Memory B cell (primary cell): Measurements from ENCODE around the gene RAB9B.

Experiments
- ATAC-seq: fragments of 150-1000 bp; cut with Tn5 transposase; 2 replicates; pipeline ENCODE4 v1.10.0; 2021; ENCODE audit warnings: low read depth, mild to moderate bottlenecking, moderate library complexity
- DNase-seq, 2 donors: peaks; one replicate each; pipeline ENCODE4 v3.0.0; 2022; ENCODE audit warnings: low spot score in 2 of 2
- H3K27ac Mint-ChIP-seq: one replicate; pipeline ENCODE4 v1.8.0; 2022; ENCODE audit warnings: mild to moderate bottlenecking, moderate library complexity, mixed read lengths
- H3K27me3 Mint-ChIP-seq: one replicate; pipeline ENCODE4 v1.8.0; 2022; ENCODE audit warnings: mixed read lengths
- H3K36me3 Mint-ChIP-seq: one replicate; pipeline ENCODE4 v1.8.0; 2022; ENCODE audit warnings: mild to moderate bottlenecking, mixed read lengths
- H3K4me1 Mint-ChIP-seq: one replicate; pipeline ENCODE4 v1.8.0; 2022; ENCODE audit warnings: mixed read lengths
- H3K4me3 Mint-ChIP-seq: one replicate; pipeline ENCODE4 v1.8.0; 2022; ENCODE audit warnings: mild to moderate bottlenecking, moderate library complexity, mixed read lengths
- H3K9me3 Mint-ChIP-seq: one replicate; pipeline ENCODE4 v1.8.0; 2022; ENCODE audit warnings: mixed read lengths

The RAB9B gene

DNA sequence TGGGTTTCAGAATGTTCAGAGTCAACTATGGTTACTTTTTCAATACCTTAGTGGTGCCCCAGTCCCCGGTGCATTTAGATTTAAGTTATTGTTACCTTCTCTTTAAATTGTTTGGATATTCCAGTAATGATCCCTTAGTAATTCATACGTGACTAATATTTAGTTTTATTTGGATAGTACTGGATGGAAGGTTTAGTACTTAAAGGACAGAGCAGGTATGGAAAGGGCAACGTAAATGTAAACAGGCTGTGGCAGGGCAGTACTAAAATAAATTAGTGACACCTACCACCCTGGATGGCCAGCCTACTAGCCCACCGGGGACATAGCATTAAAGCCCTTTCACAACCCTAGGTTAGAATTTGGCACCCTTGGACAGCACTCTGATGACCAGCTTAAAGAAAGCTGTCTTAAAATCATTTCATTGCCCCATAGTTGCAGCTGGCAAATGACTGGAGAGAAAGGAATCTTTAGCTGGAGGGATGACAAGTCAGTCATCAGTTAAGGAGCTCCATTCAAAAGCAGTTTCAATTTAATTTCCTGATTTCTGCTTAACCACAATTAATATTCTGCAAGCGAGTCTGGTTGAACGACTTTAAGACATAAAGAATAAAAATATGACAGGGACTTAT lies 39.0 kb downstream of the RAB9B start:
- H3K9me3 Mint-ChIP-seq: no peaks in the 10 kb centered on the region
- H3K4me1 Mint-ChIP-seq: peaks cover 12% of the 10 kb centered on the region
- DNase-seq: no peak

GRCh38 chrX:103791826-103792485 lies 40.1 kb downstream of the RAB9B start:
- Mint-ChIP-seq H3K4me3 (no peak overlapping the region), H3K4me1 (peaks cover 12% of the 10 kb centered on the region), H3K9me3 (no peaks in the 10 kb centered on the region), H3K36me3 (no peaks in the 10 kb centered on the region), H3K27ac (no peak overlapping the region), H3K27me3 (no peaks in the 10 kb centered on the region)
- DNase-seq: no peak
- ATAC-seq: no peak

More for the DNA sequence above, 39.0 kb downstream of the RAB9B start:
- no peaks in the 10 kb centered on the region for H3K36me3 Mint-ChIP-seq
- no peaks in the 10 kb centered on the region for H3K27me3 Mint-ChIP-seq
- H3K4me3 Mint-ChIP-seq: no peak overlapping the region
- no peak overlapping the region for H3K27ac Mint-ChIP-seq
- no peak for ATAC-seq

DNA sequence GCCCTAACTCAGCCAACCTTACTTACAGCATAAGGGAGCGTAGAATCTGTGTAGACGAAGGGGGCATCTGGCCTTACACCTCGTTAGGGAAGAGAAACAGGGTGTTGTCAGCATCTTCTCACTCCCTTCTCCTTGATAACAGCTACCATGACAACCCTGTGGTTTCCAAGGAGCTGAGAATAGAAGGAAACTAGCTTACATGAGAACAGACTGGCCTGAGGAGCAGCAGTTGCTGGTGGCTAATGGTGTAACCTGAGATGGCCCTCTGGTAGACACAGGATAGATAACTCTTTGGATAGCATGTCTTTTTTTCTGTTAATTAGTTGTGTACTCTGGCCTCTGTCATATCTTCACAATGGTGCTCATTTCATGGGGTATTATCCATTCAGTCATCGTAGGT lies 40.8 kb downstream of the RAB9B start:
- Mint-ChIP-seq H3K4me3 (no peak overlapping the region), H3K4me1 (peaks cover 12% of the 10 kb centered on the region), H3K36me3 (no peaks in the 10 kb centered on the region), H3K27me3 (no peaks in the 10 kb centered on the region), H3K27ac (no peak overlapping the region), H3K9me3 (no peaks in the 10 kb centered on the region)
- ATAC-seq (no peak), DNase-seq (no peak)

DNA sequence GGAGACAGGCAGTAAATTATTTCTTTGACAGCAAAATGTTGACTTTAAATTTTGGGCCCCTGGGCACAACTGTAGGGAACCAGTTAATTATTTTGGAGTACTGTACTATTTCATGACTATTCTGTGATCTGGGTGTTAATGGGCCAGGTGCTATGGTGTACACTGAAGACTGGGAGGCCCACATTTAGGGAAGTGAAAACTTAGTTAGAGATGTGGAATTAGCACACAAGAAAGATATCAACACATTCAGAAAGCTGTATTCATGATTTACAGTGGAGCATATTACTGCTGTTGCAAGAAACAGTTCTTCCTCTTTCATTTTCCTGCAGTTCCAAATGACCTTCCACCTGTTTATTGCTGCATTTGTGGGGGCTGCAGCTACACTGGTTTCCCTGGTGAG lies 43.1 kb downstream of the RAB9B start:
- no peaks in the 10 kb centered on the region for H3K27me3 Mint-ChIP-seq
- H3K4me1 Mint-ChIP-seq: peaks cover 12% of the 10 kb centered on the region
- H3K27ac Mint-ChIP-seq: peak overlapping the region; percentile 72
- no peaks in the 10 kb centered on the region for H3K9me3 Mint-ChIP-seq
- peak overlapping the region; percentile 49 for H3K4me3 Mint-ChIP-seq
- DNase-seq (no peak), ATAC-seq (peak; percentile 97)
- H3K36me3 Mint-ChIP-seq: no peaks in the 10 kb centered on the region

- Mint-ChIP-seq H3K27ac (no peak overlapping the region), H3K9me3 (no peaks in the 10 kb centered on the region), H3K36me3 (no peaks in the 10 kb centered on the region), H3K27me3 (no peaks in the 10 kb centered on the region), H3K4me1 (peaks cover 7% of the 10 kb centered on the region), H3K4me3 (no peak overlapping the region)
- DNase-seq (no peak), ATAC-seq (no peak)
These were observed 48.1 kb downstream of the RAB9B start for GRCh38 chrX:103783971-103784370.

- ATAC-seq (no peak), DNase-seq (no peak)
- no peaks in the 10 kb centered on the region for H3K4me1 Mint-ChIP-seq
- no peak overlapping the region for H3K4me3 Mint-ChIP-seq
- no peaks in the 10 kb centered on the region for H3K36me3 Mint-ChIP-seq
- no peak overlapping the region for H3K27ac Mint-ChIP-seq
- H3K9me3 Mint-ChIP-seq: no peaks in the 10 kb centered on the region
- H3K27me3 Mint-ChIP-seq: peaks cover 1% of the 10 kb centered on the region
These were observed 48.9 kb downstream of the RAB9B start for GRCh38 chrX:103783196-103783595.

- no peak overlapping the region for H3K4me3 Mint-ChIP-seq
- no peaks in the 10 kb centered on the region for H3K9me3 Mint-ChIP-seq
- no peaks in the 10 kb centered on the region for H3K4me1 Mint-ChIP-seq
- H3K27me3 Mint-ChIP-seq: peaks cover 4% of the 10 kb centered on the region
- no peak for ATAC-seq
- H3K27ac Mint-ChIP-seq: no peak overlapping the region
- no peak for DNase-seq
- no peaks in the 10 kb centered on the region for H3K36me3 Mint-ChIP-seq
These were observed 49.4 kb downstream of the RAB9B start for GRCh38 chrX:103782640-103783039.

GRCh38 chrX:103781706-103782105 lies 50.4 kb downstream of the RAB9B start:
- DNase-seq (no peak), ATAC-seq (no peak)
- Mint-ChIP-seq H3K4me1 (no peaks in the 10 kb centered on the region), H3K4me3 (no peak overlapping the region), H3K27ac (no peak overlapping the region), H3K27me3 (peaks cover 4% of the 10 kb centered on the region), H3K9me3 (no peaks in the 10 kb centered on the region), H3K36me3 (no peaks in the 10 kb centered on the region)

- no peak for ATAC-seq
- no peak overlapping the region for H3K27ac Mint-ChIP-seq
- no peak for DNase-seq
- peaks cover 4% of the 10 kb centered on the region for H3K27me3 Mint-ChIP-seq
- no peaks in the 10 kb centered on the region for H3K36me3 Mint-ChIP-seq
- no peaks in the 10 kb centered on the region for H3K4me1 Mint-ChIP-seq
- H3K4me3 Mint-ChIP-seq: no peak overlapping the region
- no peaks in the 10 kb centered on the region for H3K9me3 Mint-ChIP-seq
These were observed 51.0 kb downstream of the RAB9B start for GRCh38 chrX:103781062-103781402.

DNA sequence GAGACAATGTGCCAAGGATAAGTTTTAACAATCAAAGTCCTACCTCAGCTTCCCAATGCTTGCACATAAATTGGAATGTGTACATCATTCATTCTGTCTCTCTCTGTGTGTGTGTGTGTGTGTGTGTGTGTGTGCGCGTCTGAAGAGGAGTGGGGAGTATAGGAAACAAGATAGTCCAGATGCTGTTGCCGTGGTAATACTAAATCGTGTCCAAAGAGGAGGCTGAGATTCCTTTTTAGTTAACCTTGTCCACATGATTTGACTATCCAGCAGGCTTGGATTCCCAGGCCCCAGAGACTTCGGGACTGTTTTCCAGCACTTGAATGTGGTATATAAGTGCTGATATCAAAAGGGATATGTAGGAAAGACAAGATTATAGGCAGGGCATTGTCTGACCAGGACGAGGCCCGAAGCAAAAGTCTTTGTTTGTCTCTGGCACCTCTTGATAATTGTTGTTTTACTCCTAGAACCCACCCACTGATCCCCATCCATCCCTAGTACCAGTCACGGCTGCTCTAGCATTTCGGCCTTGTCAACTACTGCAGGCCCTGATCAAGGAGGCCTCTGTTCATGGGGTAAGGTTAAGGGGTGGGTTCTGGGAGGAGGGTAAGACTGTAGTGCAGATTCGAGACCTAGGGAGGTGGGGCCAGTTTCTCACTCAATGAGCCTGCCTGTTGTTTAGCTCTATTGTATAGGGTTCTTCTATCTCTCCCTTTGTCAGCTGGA lies 51.6 kb downstream of the RAB9B start:
- DNase-seq (no peak), ATAC-seq (no peak)
- H3K4me1 Mint-ChIP-seq: no peaks in the 10 kb centered on the region
- H3K27ac Mint-ChIP-seq: no peak overlapping the region
- H3K27me3 Mint-ChIP-seq: peaks cover 4% of the 10 kb centered on the region
- no peaks in the 10 kb centered on the region for H3K9me3 Mint-ChIP-seq
- no peak overlapping the region for H3K4me3 Mint-ChIP-seq
- no peaks in the 10 kb centered on the region for H3K36me3 Mint-ChIP-seq

GRCh38 chrX:103779141-103779789 lies 52.8 kb downstream of the RAB9B start:
- H3K27ac Mint-ChIP-seq: no peak overlapping the region
- H3K9me3 Mint-ChIP-seq: no peaks in the 10 kb centered on the region
- no peak for DNase-seq
- no peaks in the 10 kb centered on the region for H3K4me1 Mint-ChIP-seq
- H3K4me3 Mint-ChIP-seq: no peak overlapping the region
- H3K36me3 Mint-ChIP-seq: no peaks in the 10 kb centered on the region
- no peak for ATAC-seq
- H3K27me3 Mint-ChIP-seq: peaks cover 7% of the 10 kb centered on the region

DNA sequence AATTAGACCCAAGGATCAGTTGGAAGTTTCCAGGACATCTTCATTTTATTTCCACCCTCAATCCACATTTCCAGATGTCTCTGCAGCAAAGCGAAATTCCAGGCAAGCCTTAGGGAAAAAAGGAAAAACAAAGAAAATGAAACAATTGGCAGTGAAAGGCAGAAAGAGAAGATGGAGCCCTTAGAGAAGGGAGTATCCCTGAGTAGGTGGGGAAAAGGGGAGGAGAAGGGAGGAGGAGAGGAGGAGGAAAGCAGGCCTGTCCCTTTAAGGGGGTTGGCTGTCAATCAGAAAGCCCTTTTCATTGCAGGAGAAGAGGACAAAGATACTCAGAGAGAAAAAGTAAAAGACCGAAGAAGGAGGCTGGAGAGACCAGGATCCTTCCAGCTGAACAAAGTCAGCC lies 55.5 kb downstream of the RAB9B start, which contains the start of gene PLP1:
PLP1 (plus strand) TSS at position 295 of the 400 bp plus-strand sequence. CDS start 156 bp downstream, outside the sequence.
- H3K9me3 Mint-ChIP-seq: no peaks in the 10 kb centered on the region
- no peak for DNase-seq
- no peak within 1 kb of the TSS for H3K27ac Mint-ChIP-seq
- peaks cover 9% of the 10 kb centered on the region for H3K27me3 Mint-ChIP-seq
- H3K4me3 Mint-ChIP-seq: no peak within 1 kb of the TSS
- H3K4me1 Mint-ChIP-seq: no peaks in the 10 kb centered on the region
- no peaks in the 10 kb centered on the region for H3K36me3 Mint-ChIP-seq
- ATAC-seq: no peak

GRCh38 chrX:103774070-103774642 lies 57.9 kb downstream of the RAB9B start:
- H3K27ac Mint-ChIP-seq: no peak overlapping the region
- no peaks in the 10 kb centered on the region for H3K4me1 Mint-ChIP-seq

GRCh38 chrX:103773445-103773844 lies 58.6 kb downstream of the RAB9B start:
- ATAC-seq: no peak
- Mint-ChIP-seq H3K27ac (no peak overlapping the region), H3K36me3 (no peaks in the 10 kb centered on the region), H3K4me3 (no peak overlapping the region), H3K4me1 (no peaks in the 10 kb centered on the region), H3K9me3 (no peaks in the 10 kb centered on the region), H3K27me3 (peaks cover 9% of the 10 kb centered on the region)
- DNase-seq: no peak

More at GRCh38 chrX:103774070-103774642, 57.9 kb downstream of the RAB9B start:
- DNase-seq (no peak), ATAC-seq (no peak)
- Mint-ChIP-seq H3K9me3 (no peaks in the 10 kb centered on the region), H3K27me3 (peaks cover 9% of the 10 kb centered on the region), H3K36me3 (no peaks in the 10 kb centered on the region), H3K4me3 (no peak overlapping the region)
